Lower lobe of right lung (tissue), 2 donors: ENCODE measurements around the gene PRDM1. TPM values are rescaled to one million over a fixed set of nuclear protein-coding genes. Genes with fewer than 3 reads are reported as not detected.

ENCODE experiments used
- ATAC-seq, 2 donors: fragments of 200-7000 bp; cut with Tn5 transposase; one replicate each; pipeline ENCODE4 v1.9.1; 2020 to 2022; ENCODE audit warnings: mild to moderate bottlenecking in 2 of 2, moderate library complexity in 2 of 2
- DNase-seq: peaks from one replicate; pipeline ENCODE4 v3.0.0-alpha.2; 2020
- H3K27ac ChIP-seq: fragments of 200-600 bp; one replicate; pipeline ENCODE4 v1.8.0; 2022
- H3K27me3 ChIP-seq: fragments of 200-600 bp; one replicate; pipeline ENCODE4 v1.8.0; 2022; ENCODE audit warnings: low read depth
- H3K36me3 ChIP-seq: fragments of 200-600 bp; one replicate; pipeline ENCODE4 v1.8.0; 2022; ENCODE audit warnings: mild to moderate bottlenecking
- H3K4me1 ChIP-seq: fragments of 200-600 bp; one replicate; pipeline ENCODE4 v1.8.0; 2022
- H3K4me3 ChIP-seq: fragments of 200-600 bp; one replicate; pipeline ENCODE4 v1.8.0; 2022; ENCODE audit warnings: mild to moderate bottlenecking
- H3K9me3 ChIP-seq: fragments of 200-600 bp; one replicate; pipeline ENCODE4 v1.8.0; 2022
- CTCF ChIP-seq: fragments of 200-600 bp; IDR thresholded peaks from one replicate; pipeline ENCODE4 v1.8.0; 2022; ENCODE audit warnings: antibody characterized with exemption, mild to moderate bottlenecking
- intact Hi-C: fragments of 100-400 bp; cut with DNase I; formaldehyde crosslinking; loops from one replicate; pipeline ENCODE4 v1.11.0; 2022
- total RNA-seq: library from RNA; stranded (reverse); fragmentation: NEBNext Ultra II Directional; extraction: Animal tissue kit (Norgen Biotek cat#: 25700); gene quantifications from one replicate; pipeline ENCODE4 v1.2.1, GENCODE V29; 2021
- donor health status: DM: no; HTN: yes; CAD: no; lungs with severe emphysema.

Gene PRDM1
- total RNA-seq, 1 donor from 2014 or later: 13.9 TPM

GRCh38 chr6:106142876-106143431 lies 56.8 kb downstream of the PRDM1 start:
- ATAC-seq (no peak), DNase-seq (no peak)
- intact Hi-C loops: no loop called here
- TF ChIP-seq CTCF: no peak
- Histone ChIP-seq H3K4me3 (no peak overlapping the region), H3K9me3 (no peaks in the 10 kb centered on the region), H3K4me1 (no peaks in the 10 kb centered on the region), H3K27me3 (no peaks in the 10 kb centered on the region), H3K36me3 (no peaks in the 10 kb centered on the region), H3K27ac (no peak overlapping the region)

- ATAC-seq (no peak), DNase-seq (no peak)
- no peak overlapping the region for H3K27ac ChIP-seq
- H3K4me3 ChIP-seq: no peak overlapping the region
- no peaks in the 10 kb centered on the region for H3K27me3 ChIP-seq
- no peaks in the 10 kb centered on the region for H3K4me1 ChIP-seq
- H3K9me3 ChIP-seq: no peaks in the 10 kb centered on the region
- intact Hi-C loops: no loop called here
- no peak for TF ChIP-seq CTCF
- H3K36me3 ChIP-seq: no peaks in the 10 kb centered on the region
Measured at GRCh38 chr6:106143665-106144064, 57.5 kb downstream of the PRDM1 start.

DNA sequence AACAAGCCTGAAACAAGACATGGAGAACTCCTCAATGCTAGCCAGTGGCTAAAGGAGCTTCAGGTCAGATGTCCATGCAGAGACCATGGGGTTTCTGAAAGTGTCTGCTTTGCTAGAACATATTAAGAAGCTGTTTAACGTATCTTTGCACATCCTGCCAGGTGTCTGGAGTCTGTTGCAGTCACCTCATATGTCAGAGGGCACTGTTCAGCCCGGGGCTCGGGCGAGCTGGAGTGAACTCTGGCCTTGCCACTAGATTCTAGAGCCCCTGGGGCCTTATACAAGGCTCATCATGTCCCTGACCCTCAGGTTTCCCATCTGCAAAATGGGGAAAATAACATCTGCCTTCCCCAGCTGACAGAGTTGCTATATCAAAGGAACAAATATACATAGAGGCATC lies 59.0 kb downstream of the PRDM1 start:
- no peak for TF ChIP-seq CTCF

DNA sequence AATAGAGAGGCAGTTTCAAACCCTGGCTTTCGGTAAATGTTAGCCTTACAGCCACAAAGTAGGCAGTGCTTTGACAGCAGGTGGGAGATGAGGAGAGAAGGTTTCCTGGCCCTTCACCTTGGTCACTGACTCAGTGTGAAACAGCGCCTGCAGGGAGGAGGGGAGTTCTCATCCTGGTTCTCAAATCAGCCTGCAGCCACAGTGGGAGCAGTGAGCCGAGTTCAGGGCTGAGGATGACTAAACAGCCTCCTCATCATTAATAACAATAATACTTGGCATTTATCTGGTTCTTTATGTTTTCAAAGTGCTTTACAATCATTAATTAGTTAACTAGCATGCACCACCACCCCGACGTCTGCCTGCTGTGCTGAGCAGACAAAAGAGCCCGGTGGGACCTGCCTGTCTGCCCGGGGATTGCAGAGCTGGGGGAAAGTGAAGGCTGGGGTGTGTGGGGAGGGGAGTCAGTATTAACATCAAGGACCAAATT lies 59.6 kb downstream of the PRDM1 start:
- ATAC-seq (no peak), DNase-seq (no peak)
- no peaks in the 10 kb centered on the region for H3K27me3 ChIP-seq
- no peaks in the 10 kb centered on the region for H3K9me3 ChIP-seq
- no peak overlapping the region for H3K4me3 ChIP-seq
- no peak overlapping the region for H3K27ac ChIP-seq
- intact Hi-C loops: no loop called here
- no peaks in the 10 kb centered on the region for H3K36me3 ChIP-seq
- H3K4me1 ChIP-seq: no peaks in the 10 kb centered on the region
- no peak for TF ChIP-seq CTCF

More for the DNA sequence above, 59.0 kb downstream of the PRDM1 start:
- no peak overlapping the region for H3K4me3 ChIP-seq
- no peaks in the 10 kb centered on the region for H3K4me1 ChIP-seq
- ATAC-seq: no peak
- no peaks in the 10 kb centered on the region for H3K9me3 ChIP-seq
- intact Hi-C loops: no loop called here
- no peaks in the 10 kb centered on the region for H3K36me3 ChIP-seq
- no peak for DNase-seq
- no peaks in the 10 kb centered on the region for H3K27me3 ChIP-seq
- no peak overlapping the region for H3K27ac ChIP-seq

- H3K4me3 ChIP-seq: no peak overlapping the region
- no peaks in the 10 kb centered on the region for H3K36me3 ChIP-seq
- no peaks in the 10 kb centered on the region for H3K4me1 ChIP-seq
- DNase-seq (no peak), ATAC-seq (no peak)
- no peak overlapping the region for H3K27ac ChIP-seq
- no peaks in the 10 kb centered on the region for H3K9me3 ChIP-seq
- intact Hi-C loops: no loop called here
- TF ChIP-seq CTCF: no peak
- no peaks in the 10 kb centered on the region for H3K27me3 ChIP-seq
Measured at GRCh38 chr6:106146852-106147351, 60.8 kb downstream of the PRDM1 start.
